ENCODE data around the gene SMYD3.

- TF ChIP-seq CTCF (conservative IDR thresholded peaks at IDR 0.05; ENCODE audit: low read length) (no peak), EZH2phosphoT487 (IDR thresholded peaks at IDR 0.05; ENCODE audit: borderline replicate concordance) (no peak)
Observed at GRCh38 chr1:246198115-246198816, 308.8 kb downstream of the SMYD3 start.

Measured in Loucy (cell line).